IMR-90 (cell line): ENCODE measurements around the gene PRDM5.

Source experiments
- BHLHE40 ChIP-seq: fragments of 150-350 bp; IDR thresholded peaks from 2 replicates; pipeline ENCODE4 v1.6.1; 2016; ENCODE audit warnings: mild to moderate bottlenecking, low read depth, low read length
- CEBPB ChIP-seq: IDR thresholded peaks from 2 replicates; pipeline ENCODE4 v1.6.1; 2012; ENCODE audit warnings: low read depth, low read length, improper control_type of control experiment
- CHD1 ChIP-seq: IDR thresholded peaks from 2 replicates; pipeline ENCODE4 v1.6.1; 2012; ENCODE audit warnings: low read depth, low read length, improper control_type of control experiment
- MAFK ChIP-seq: IDR thresholded peaks from 2 replicates; pipeline ENCODE4 v1.6.1; 2012; ENCODE audit warnings: low read depth, low read length, improper control_type of control experiment
- MAZ ChIP-seq: IDR thresholded peaks from 2 replicates; pipeline ENCODE4 v1.6.1; 2012; ENCODE audit warnings: low read depth, mild to moderate bottlenecking, low read length, improper control_type of control experiment, moderate library complexity, borderline replicate concordance
- MXI1 ChIP-seq: IDR thresholded peaks from 2 replicates; pipeline ENCODE4 v1.6.1; 2012; ENCODE audit warnings: low read depth, mild to moderate bottlenecking, low read length, moderate library complexity, borderline replicate concordance
- NFE2L2 ChIP-seq: fragments of 150-350 bp; IDR thresholded peaks from 2 replicates; pipeline ENCODE4 v1.6.1; 2016; ENCODE audit warnings: low read depth, mild to moderate bottlenecking, low read length
- POLR2A ChIP-seq: IDR thresholded peaks from 2 replicates; pipeline ENCODE4 v1.6.1; 2012; ENCODE audit warnings: mild to moderate bottlenecking, low read depth, low read length
- RCOR1 ChIP-seq: IDR thresholded peaks from 2 replicates; pipeline ENCODE4 v1.6.1; 2012; ENCODE audit warnings: mild to moderate bottlenecking, low read length, improper control_type of control experiment; ENCODE audit not compliant: insufficient replicate concordance
- RFX5 ChIP-seq: IDR thresholded peaks from 2 replicates; pipeline ENCODE4 v1.8.0; 2012; ENCODE audit warnings: low read depth, mild to moderate bottlenecking, low read length, moderate library complexity
- TF ChIP-seq, protein P1 (sequence below): conservative IDR thresholded peaks from 2 replicates; pipeline ENCODE4 v1.5.1; 2012; ENCODE audit warnings: mild to moderate bottlenecking, low read depth, low read length, improper control_type of control experiment
- TF ChIP-seq, protein P2 (sequence below): fragments of 150-350 bp; IDR thresholded peaks from 2 replicates; pipeline ENCODE4 v1.6.1; 2016; ENCODE audit warnings: low read depth, mild to moderate bottlenecking, low read length, moderate library complexity, borderline replicate concordance

DNA sequence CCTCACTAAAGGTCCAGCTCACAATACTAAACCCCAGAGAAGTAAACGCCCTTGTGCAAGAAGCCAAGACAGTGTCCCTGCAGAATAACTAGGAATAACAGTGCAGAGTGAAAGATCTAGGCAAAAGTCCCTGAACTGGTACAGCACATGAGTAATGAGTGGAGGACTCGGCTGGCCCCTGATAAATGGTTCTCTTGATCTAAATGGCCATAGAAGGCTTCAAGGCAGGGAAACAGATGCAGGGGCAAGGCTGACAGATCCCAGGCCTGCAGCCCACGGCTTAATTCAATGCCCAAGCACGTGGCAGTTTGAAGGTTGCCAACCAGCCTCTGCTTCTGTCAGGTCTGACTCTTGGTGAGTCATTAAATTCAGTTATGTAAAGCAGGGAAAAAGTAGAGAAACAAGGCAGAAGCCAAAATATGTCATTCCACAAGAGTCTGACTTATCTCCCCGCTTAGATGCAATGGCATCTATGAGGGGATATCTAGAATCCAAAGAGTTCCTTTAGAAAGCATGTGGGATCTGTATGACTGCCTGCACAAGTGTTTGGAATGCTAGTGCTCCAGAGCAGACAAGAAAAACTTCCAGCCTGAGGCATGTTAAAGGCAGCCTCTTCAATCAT, 121.3 kb downstream of the PRDM5 start:
- TF ChIP-seq CHD1 = no peak
- TF ChIP-seq POLR2A = no peak
- TF ChIP-seq MXI1 = peak; percentile 80
- TF ChIP-seq, protein P1, sequence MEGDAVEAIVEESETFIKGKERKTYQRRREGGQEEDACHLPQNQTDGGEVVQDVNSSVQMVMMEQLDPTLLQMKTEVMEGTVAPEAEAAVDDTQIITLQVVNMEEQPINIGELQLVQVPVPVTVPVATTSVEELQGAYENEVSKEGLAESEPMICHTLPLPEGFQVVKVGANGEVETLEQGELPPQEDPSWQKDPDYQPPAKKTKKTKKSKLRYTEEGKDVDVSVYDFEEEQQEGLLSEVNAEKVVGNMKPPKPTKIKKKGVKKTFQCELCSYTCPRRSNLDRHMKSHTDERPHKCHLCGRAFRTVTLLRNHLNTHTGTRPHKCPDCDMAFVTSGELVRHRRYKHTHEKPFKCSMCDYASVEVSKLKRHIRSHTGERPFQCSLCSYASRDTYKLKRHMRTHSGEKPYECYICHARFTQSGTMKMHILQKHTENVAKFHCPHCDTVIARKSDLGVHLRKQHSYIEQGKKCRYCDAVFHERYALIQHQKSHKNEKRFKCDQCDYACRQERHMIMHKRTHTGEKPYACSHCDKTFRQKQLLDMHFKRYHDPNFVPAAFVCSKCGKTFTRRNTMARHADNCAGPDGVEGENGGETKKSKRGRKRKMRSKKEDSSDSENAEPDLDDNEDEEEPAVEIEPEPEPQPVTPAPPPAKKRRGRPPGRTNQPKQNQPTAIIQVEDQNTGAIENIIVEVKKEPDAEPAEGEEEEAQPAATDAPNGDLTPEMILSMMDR = no peak
- TF ChIP-seq RCOR1 = no peak
- TF ChIP-seq RFX5 = no peak
- TF ChIP-seq MAZ = no peak
- TF ChIP-seq NFE2L2 = no peak
- TF ChIP-seq BHLHE40 = peak; percentile 18; the same call in 1 of the 2 replicates
- TF ChIP-seq MAFK = no peak
- TF ChIP-seq CEBPB = no peak
- TF ChIP-seq, protein P2, sequence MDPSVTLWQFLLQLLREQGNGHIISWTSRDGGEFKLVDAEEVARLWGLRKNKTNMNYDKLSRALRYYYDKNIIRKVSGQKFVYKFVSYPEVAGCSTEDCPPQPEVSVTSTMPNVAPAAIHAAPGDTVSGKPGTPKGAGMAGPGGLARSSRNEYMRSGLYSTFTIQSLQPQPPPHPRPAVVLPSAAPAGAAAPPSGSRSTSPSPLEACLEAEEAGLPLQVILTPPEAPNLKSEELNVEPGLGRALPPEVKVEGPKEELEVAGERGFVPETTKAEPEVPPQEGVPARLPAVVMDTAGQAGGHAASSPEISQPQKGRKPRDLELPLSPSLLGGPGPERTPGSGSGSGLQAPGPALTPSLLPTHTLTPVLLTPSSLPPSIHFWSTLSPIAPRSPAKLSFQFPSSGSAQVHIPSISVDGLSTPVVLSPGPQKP = no peak
